ENCODE data around the gene SLC25A6.

GRCh38 chrX:1420371-1420770 lies 28.5 kb upstream of the SLC25A6 start:
- TF ChIP-seq CTCF (IDR thresholded peaks at IDR 0.05; ENCODE audit: extremely low read depth in 1 of 2, insufficient read depth in 1 of 2, low read depth in 1 of 2, low read length in 2 of 2) (no peak), POLR2A (IDR thresholded peaks at IDR 0.05; ENCODE audit: low read depth, low read length) (no peak), GATA2 (IDR thresholded peaks at IDR 0.05; ENCODE audit: insufficient read depth, insufficient read length, low read depth, low read length) (no peak), EZH2 (IDR thresholded peaks at IDR 0.05; ENCODE audit: borderline replicate concordance, low read depth, low read length, severe bottlenecking) (no peak), JUN (IDR thresholded peaks at IDR 0.05; ENCODE audit: borderline replicate concordance, insufficient read depth, insufficient read length, low read depth) (no peak), MAX (IDR thresholded peaks at IDR 0.05; ENCODE audit: insufficient read depth, insufficient read length) (no peak), POLR2AphosphoS5 (IDR thresholded peaks at IDR 0.05; ENCODE audit: insufficient read depth, low read depth, low read length) (no peak)

Measured in endothelial cell of umbilical vein (primary cell).